GM18868 (cell line): ENCODE results near the gene GRK6.

Experiments
- ATAC-seq: cut with Tn5 transposase; IDR thresholded peaks from one replicate; pipeline ENCODE4 v1.9.1; 2021; ENCODE audit warnings: mild to moderate bottlenecking, moderate library complexity; ENCODE audit not compliant: unreplicated experiment

The GRK6 gene

DNA sequence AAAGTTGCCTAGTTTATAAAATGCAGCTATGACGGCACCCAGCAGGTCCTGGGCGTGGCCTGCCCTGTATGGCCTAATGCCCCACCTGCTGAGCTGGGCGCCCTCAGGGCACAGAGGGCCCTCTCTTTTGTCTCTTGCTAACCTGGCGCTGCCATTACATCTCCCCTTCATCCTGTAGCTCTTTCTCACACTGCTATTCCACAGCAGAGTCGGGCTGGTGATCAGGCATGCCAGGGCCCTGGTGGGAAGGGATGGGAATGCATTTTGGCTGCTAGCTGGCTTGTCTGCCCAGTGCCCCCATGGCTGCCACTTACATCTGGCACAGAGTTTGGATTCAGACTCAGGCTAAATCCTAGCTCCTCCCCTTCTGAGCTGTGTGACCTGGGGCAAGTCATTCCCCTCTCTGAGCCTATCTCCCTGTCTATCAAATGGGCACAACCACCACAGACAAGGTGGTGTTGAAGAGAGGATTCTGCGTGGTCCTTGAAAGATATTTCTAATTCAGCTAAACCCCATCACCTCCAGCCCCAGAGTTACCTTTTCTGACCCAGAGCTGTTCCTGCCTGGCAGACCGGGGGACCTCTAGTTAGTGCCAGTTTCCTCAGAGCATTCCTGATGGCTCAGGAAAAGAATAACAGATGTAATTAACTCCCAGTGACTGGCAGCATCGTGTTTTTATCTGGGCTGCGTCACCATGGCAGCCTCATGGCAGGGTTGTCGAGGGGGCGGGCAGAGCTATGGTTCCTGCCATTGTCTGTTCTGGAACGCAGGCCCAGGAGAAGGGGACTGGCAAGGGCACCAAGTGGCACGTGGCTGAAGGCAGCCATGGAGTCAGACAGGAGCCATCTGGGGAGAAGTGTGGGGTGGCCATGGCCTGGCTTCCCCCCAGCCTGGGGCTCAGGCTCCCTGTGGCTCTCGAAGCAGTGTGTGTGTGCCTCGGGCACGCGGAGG lies 26.5 kb downstream of the GRK6 start:
- no peak for ATAC-seq

DNA sequence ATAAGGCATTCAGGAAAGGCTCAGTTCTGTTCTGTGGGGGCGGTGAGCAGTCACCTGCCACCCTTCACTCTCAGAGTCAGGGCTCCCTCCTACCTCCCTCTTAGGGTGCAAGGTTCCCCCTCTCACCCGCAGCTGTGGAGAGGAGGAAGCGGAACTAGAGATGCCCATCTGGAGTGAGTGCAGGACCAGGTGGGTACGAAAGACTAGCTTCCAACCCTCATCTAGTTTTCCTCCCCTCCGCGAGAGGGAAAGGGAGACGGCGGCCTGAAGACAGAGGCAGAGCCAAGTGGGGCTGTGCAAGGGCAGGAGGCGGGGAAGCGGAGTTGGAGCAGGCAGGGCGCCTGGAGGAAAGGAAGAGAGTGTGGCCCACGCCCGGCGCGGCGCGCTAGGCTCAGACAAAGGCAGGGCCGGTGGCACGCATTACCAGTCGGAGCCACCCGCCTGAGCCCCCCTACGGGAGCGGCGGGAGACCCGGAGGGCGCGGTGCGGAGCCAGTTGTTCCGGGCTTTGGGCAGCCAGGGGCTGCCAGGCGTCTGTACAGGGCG lies 27.4 kb downstream of the GRK6 start:
- peak; percentile 1 for ATAC-seq

DNA sequence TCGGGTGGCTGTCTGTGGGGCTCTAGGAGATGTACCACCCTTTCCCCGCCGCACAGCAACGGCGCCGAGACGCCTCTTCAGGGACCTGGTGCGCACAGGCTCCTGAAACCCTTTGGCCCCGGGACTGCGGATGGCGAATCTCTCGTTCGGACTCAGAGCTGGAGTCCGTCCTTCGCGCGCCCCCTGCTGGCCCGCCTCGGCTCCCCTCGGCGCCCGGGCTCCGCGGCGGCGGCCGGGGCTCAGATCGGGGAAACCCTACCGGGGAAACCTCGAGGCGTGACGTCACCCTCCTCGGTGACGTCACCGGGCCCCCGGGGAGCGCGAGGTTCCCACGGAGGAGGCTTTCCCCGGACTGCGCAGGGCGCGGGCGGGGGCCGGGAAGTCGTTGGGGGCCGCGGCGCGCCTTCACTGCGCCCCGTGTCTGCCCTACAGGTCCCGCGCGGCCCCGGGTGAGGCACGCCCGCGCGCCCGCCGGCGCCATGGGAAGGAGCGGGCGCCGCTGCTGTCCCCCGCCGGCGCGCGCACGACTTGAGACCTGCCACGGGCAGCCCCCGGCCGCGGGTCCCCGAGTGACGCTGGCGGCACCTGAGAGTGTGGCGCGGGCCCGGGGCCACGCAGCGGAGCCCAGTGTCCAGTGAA lies 28.0 kb downstream of the GRK6 start:
- ATAC-seq, result peak; percentile 40

DNA sequence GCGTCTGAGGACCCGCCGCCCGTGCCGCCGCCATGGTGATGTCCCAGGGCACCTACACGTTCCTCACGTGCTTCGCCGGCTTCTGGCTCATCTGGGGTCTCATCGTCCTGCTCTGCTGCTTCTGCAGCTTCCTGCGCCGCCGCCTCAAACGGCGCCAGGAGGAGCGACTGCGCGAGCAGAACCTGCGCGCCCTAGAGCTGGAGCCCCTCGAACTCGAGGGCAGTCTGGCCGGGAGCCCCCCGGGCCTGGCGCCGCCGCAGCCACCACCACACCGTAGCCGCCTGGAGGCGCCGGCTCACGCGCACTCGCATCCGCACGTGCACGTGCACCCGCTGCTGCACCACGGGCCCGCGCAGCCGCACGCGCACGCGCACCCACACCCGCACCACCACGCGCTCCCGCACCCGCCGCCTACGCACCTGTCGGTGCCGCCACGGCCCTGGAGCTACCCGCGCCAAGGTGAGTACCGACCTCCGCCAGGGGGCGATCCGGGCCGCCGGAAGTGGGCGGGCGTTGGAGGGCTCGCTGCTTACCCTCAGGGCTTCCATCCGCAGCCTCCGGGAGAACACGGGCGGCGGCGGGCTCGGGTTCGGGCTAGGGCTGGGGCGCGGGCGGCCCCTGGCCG lies 28.7 kb downstream of the GRK6 start:
- ATAC-seq, result peak; percentile 53

DNA sequence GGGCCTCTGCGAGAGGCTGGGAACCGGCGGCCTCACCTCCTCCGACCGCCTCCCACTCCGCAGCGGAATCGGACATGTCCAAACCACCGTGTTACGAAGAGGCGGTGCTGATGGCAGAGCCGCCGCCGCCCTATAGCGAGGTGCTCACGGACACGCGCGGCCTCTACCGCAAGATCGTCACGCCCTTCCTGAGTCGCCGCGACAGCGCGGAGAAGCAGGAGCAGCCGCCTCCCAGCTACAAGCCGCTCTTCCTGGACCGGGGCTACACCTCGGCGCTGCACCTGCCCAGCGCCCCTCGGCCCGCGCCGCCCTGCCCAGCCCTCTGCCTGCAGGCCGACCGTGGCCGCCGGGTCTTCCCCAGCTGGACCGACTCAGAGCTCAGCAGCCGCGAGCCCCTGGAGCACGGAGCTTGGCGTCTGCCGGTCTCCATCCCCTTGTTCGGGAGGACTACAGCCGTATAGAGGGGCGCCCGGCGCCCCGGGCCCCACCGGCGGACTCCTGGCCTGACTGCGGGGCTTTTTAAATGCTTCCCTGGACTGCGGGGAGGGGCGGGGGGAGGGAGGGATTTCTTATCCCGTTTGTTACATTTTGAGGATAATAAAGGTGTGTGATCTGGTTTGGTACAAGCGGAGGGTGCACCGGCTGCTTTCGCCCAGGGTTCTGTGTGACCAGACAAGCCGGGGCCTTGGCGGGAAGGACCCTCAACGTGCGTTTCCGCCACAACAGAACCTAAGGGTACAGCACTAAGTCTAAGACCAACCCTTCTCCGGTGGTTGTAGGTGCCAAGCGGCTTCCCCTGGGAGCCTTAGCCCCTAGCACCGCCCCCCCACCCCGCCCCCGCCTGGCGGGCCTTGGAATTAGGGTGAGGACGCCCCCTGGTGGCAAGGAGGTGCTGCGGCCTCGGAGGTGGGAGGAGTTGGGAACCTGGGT lies 29.4 kb downstream of the GRK6 start:
- ATAC-seq, result peak; percentile 19

DNA sequence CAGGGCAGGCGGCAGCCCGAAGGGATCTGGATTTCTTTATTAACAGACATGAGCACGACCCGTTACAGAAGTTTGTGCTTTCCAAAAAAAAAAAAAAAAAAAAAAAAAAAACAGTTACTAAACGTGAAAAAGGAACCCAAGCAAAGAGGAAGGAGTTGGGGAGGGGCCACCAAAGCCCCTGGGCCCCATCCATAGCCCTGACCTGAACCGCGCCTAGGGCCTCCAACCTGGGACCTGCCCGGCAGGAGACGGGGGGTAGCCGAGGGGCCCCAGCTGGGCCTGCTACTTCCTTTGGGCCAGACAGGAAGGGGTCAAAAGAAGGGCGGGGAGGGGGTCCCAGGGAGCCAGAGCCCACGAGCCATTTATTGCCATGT lies 30.1 kb downstream of the GRK6 start:
- ATAC-seq, result no peak

DNA sequence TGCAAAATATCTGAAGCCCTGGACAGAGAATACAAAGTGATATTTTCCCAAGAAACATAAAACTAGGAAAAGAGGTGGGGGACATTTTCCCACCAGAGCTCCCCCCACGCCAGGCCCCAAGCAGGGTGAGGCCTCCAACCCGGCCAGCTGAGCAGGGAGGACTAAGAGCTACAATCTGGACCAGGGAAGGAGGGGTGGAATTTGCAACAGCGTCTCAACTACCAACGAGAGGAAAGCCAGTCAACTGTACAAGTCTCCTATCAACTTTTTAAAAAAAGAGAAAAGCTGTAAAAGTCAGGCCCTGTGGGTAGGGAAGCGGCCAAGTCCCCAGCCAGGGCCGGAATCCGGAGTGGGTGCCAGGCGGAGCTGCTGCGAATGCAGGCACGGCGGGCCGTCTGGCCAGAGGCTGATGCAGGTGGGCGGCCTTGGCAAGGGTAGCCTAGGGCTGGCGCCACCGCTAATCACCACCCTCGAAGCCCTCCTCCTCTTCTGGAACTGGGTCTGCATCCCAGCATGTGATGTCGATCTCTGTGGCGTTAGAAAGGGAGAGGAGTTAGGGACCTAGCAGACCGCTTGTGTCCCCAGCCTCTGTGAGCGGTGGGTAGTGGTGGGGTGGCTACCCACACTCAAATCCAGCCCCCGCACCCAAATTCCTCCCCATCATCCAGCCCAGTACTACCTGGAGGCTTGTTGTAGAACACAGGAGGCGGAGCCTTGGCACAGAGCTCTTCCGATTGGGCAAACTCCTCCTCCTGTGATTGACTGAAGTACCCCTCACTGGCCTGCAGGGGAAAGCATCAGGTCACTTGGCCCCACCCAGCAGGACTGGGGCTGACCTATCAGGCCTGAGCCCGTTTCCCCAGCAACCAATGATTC lies 30.7 kb downstream of the GRK6 start:
- ATAC-seq, result peak; percentile 45

DNA sequence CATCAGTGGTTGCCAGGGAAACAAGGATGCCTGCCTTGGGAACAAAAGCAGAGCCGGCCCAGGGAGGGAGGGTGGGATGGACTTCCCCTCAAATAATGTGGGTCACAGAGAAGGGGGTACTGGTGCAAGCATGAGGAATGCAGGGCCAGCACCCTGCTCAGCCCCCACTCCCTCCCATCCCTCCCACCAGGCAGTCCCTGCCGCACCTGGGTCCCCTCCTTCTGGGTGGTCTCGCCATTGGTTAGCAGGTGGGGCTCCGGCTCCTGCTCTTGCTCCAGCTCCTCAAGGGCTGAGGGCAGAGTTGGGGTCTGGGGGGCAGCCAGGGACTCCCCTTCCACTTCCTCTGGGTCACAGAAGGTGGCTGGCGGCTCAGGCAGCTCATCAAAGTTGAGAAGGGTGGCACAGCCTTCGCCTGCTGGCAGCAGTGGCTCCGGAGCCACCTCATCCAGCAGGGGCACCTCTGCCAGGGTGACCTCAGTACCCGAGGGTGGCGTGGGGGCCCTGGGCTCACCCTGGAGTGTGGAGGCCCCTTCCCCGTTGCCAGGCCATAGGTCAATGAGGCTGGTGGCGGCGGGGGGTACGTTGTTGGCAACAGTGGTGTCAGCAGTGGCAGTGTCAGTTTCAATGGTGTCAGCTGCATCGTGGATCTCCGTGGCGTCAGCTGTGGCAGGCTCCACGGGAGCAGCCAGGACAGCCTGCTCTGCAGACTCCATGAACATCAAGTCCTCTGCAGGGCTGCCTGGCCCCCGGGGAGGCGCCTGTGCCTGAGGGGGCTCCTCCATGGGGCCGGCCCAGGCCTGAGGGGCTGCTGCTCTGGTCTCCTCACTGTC lies 31.6 kb downstream of the GRK6 start:
- no peak for ATAC-seq

DNA sequence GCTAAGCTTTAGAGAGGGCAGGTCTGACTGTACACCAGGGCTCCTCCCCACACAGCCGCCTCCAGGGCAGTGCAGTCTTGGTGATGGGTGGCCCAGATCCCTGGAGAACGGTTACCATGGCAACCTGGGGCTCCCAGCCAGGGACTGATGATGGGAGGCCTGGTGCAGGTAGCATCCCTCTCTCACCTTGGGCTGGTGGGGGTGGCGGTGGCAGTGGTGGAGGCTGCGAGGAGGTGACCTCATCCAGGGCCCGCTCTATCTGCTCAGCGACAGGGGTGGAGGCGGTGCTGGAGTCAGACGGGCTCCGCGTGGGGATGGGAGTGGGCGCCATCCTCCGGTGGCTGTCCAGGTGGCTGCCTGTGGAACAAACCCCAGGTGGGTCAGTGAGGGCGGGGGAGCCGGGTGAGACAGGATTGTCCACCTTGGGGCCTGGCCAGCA lies 32.5 kb downstream of the GRK6 start:
- no peak for ATAC-seq

DNA sequence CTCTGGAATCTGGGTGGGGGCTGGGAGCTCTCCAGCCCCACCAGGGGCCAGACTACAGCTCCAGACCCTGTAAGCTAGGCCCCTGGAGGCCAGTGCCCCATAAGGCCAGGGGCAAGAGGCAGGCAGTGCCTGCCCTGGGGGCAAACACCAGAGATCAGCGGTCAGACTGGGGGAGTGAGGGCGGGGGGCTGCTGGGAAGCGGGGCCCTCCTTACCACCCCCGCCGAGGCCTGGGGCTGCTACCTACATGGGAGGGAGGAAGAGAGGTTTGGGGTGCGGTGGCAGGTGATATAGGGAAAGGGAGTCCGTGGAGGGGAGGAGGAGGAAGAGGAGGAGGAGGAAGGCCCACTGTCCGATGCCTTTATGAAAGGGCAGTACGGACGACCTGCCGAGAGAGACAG lies 32.9 kb downstream of the GRK6 start:
- ATAC-seq, result no peak

DNA sequence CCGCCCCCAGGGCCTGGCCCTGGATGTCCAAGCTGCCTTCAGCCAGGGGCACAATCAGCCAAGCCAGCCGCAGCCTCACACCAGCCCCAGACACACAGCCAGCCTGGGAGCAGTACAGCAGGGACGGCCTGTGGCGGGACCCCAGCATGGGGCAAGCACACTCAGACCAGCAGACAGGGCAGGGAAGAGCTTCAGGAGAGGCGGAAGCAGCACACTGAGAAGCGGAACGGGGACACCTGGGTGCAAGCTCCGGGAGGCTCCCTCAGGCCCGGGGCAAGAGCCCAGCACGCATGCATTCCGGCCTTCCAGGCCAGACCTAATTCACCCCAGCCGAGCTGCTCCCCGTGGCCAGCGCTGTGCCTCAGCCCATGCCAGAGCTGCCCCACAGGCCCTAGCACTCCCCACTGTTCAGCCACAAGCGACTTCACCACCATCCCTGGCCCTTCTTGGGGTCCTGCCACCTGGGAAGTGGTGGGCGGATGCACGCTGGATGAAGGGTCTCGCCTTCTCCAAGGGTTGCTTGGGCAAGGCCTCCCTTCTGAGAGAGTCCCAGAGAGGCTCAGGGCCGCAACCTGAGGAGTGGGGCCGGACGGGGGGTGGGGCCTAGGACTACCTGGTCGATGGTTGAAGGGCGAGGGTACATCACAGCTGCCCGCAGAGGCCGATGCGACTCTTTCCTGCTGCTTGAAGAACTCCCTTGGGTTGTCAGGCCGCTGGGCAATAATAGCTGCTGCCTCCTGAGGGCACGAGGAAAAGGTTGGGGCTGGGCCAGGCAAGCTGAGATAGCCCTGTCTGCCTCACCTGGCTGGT lies 33.5 kb downstream of the GRK6 start:
- no peak for ATAC-seq

DNA sequence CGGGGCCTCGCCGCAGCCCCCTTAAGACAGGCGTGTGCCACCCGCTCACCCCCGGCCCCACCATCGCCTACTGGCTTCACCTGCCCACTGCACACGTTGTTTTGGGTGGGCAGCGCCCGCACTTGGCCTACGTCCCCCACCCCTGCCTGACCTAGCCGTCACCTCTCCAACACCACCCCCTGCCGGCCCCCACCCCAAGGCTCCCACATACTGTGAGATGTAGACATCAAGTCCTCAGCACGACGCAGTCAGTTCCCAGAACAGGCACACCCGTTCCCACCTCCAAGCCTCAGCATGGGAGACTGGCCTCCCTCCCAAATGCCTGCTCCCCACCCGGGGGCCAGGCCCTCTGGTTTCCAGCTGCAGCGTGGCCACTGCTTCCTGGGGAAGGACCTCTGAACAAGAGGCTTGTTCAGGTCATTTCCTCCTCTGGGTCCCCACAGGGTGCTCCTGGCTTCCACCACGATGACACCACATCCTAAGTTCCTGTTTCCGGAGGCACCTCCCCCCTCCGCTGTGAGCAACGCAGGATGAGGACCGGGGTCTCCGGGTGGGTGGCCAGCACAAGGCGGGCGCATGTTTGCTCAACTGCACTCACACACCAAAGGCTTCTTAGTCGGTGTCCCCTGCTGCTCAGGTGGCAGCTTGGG lies 35.7 kb downstream of the GRK6 start:
- no peak for ATAC-seq

DNA sequence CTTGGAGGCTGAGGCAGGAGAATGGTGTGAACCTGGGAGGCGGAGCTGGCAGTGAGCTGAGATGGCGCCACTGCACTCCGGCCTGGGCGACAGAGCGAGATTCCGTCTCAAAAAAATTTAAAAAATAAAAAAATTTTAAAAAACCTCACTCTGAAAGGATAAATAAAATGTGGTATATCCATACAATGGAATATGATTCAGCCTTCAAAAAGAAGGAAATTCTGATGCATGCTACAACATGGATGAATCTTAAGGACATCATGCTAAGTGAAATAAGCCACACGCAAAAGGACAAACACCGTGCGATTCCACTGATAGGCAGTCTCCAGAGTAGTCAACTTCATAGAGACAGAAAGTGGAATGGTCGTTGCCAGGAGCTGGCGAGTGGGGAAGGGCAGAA lies 38.6 kb downstream of the GRK6 start:
- ATAC-seq, result no peak

DNA sequence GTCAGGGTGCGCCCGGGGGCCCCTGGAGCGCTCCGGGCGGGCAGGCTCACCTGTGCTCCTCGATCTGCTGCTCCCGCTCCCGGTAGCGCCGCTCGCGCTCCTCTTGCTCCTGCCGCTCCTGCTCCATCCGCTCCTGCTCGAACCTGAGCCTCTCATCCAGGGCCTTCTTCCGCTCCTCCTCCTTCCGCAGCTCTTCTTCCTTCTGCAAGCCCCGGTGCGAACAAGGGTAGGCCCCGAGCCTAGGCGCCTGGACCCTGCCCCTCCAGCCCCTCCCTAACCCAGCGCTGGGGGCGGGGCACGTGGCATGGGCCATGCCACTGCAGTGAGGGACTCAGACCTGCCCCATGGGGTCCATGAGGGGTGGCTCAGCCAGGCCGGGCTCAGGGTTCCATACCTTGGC lies 40.4 kb downstream of the GRK6 start:
- ATAC-seq, result no peak

DNA sequence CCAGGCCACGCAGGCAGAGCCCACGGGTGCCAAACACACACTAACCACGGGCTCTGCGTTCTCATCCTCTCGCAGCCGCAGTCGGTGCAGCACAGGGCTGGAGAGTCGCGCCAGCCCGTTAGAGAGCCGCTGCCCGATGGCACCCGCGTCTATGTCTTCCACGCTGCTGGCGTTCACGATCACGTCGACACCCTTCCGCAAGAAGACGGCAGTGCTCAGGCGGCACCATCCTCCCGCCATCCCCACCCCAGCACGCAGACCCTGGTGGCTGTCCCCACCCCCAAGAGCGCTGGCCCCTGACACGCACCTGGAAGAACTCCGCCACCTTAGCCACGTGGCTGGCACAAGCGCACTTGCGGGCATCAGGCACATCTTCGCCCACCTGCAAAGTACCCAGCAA lies 41.0 kb downstream of the GRK6 start:
- ATAC-seq, result no peak

DNA sequence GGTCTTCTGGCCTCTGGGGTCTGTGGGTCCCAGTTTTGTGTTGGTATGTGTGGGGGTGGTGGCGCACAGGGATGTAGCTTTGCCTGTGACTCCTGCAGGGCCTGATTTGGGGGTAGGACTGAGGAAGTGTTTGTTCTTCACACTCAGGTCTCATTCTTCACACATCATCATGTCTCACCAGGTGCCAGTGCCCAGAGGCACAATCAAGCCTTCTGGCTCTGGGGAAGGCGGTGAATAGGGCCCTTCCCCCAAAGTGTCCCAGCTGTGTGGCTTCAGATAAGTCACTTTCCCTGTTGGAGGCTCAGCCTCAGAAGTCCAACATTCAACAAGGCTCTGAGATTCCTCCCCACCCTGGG lies 41.8 kb downstream of the GRK6 start:
- no peak for ATAC-seq
